OCI-LY7 (cell line): ENCODE measurements around the gene TXN. TPM values are rescaled to one million over a fixed set of nuclear protein-coding genes. Genes with fewer than 3 reads are reported as not detected.
"Not testable (repeated sequence)": the region's sequence is repeated elsewhere in the genome, so short reads cannot be mapped to it uniquely, and the experiment has no call there.

Experiments
- BruUV-seq: library from RNA; stranded (reverse); fragments of 400-500 nt; replicated peaks from 2 replicates; lab custom pipeline; 2021; lab: Mats Ljungman, UMichigan
- CTCF ChIA-PET: fragments of 300-600 bp; sonication (Branson Sonifier 250); formaldehyde crosslinking; loops from one replicate; lab custom pipeline; 2022; ENCODE audit warnings: antibody characterized with exemption; ENCODE audit not compliant: unreplicated experiment; lab: Charles Lee
- POLR2A ChIA-PET: fragments of 300-600 bp; sonication (Branson Sonifier 250); formaldehyde crosslinking; loops from one replicate; lab custom pipeline; 2022; ENCODE audit warnings: antibody characterized with exemption; lab: Charles Lee
- DNase-seq: peaks from one replicate; pipeline ENCODE4 v3.0.0-alpha.2; 2015; ENCODE audit warnings: low spot score
- H2AFZ ChIP-seq: fragments of 200-600 bp; sonication (generic), shearing (Covaris generic); 2 replicates; pipeline ENCODE4 v1.6.1; 2014; ENCODE audit warnings: mild to moderate bottlenecking, antibody characterized with exemption, low read length, moderate library complexity
- H3K27ac ChIP-seq: fragments of 200-600 bp; sonication (generic); 2 replicates; pipeline ENCODE4 v1.5.1; 2014; ENCODE audit warnings: mixed run types, low read depth, mild to moderate bottlenecking, moderate library complexity, low read length, inconsistent platforms; ENCODE audit not compliant: poor library complexity, severe bottlenecking
- H3K36me3 ChIP-seq: fragments of 200-600 bp; sonication (generic); 2 replicates; pipeline ENCODE4 v1.6.1; 2014; ENCODE audit warnings: mild to moderate bottlenecking, antibody characterized with exemption, low read length, moderate library complexity, mixed read lengths; ENCODE audit not compliant: insufficient read depth
- H3K4me1 ChIP-seq: fragments of 200-600 bp; sonication (generic); 2 replicates; pipeline ENCODE4 v1.5.1; 2014; ENCODE audit warnings: mild to moderate bottlenecking, low read length; ENCODE audit not compliant: insufficient read depth, poor library complexity, severe bottlenecking
- H3K4me2 ChIP-seq: fragments of 200-600 bp; sonication (generic); 2 replicates; pipeline ENCODE4 v1.6.1; 2014; ENCODE audit warnings: mild to moderate bottlenecking, low read length
- H3K4me3 ChIP-seq: fragments of 200-600 bp; sonication (generic); 2 replicates; pipeline ENCODE4 v1.5.1; 2014; ENCODE audit warnings: mild to moderate bottlenecking, low read depth, low read length; ENCODE audit not compliant: poor library complexity, severe bottlenecking
- H3K79me2 ChIP-seq: fragments of 200-600 bp; sonication (generic); 2 replicates; pipeline ENCODE4 v1.6.1; 2016; ENCODE audit warnings: low read depth, mild to moderate bottlenecking, low read length, moderate library complexity, mixed read lengths; ENCODE audit not compliant: insufficient read depth
- H3K9me2 ChIP-seq: fragments of 200-600 bp; sonication (generic); 2 replicates; pipeline ENCODE4 v1.6.1; 2016; ENCODE audit warnings: mild to moderate bottlenecking, low read length, mixed read lengths; ENCODE audit not compliant: insufficient read depth
- H3K9me3 ChIP-seq: fragments of 200-600 bp; sonication (generic); 2 replicates; pipeline ENCODE4 v1.6.1; 2014; ENCODE audit warnings: mild to moderate bottlenecking, mixed run types, low read length, mixed read lengths
- H4K20me1 ChIP-seq: fragments of 200-600 bp; sonication (generic); 2 replicates; pipeline ENCODE4 v1.6.1; 2014; ENCODE audit warnings: mild to moderate bottlenecking, antibody characterized with exemption, low read length, moderate library complexity, mixed read lengths; ENCODE audit not compliant: insufficient read depth
- CTCF ChIP-seq: fragments of 200-600 bp; sonication (generic); conservative IDR thresholded peaks from 2 replicates; pipeline ENCODE4 v1.5.1; 2014; ENCODE audit warnings: mild to moderate bottlenecking, antibody characterized with exemption, low read length, moderate library complexity, mixed read lengths
- EZH2phosphoT487 ChIP-seq: fragments of 200-600 bp; sonication (generic); IDR thresholded peaks from 2 replicates; pipeline ENCODE4 v1.6.1; 2018; ENCODE audit warnings: low read depth, borderline replicate concordance, mild to moderate bottlenecking, mixed run types, antibody characterized with exemption, low read length, moderate library complexity, mixed read lengths
- intact Hi-C: fragments of 100-400 bp; cut with micrococcal nuclease; formaldehyde crosslinking; loops from one replicate; pipeline ENCODE4 v1.10.0; 2022; ENCODE audit not compliant: unreplicated experiment
- total RNA-seq, 2 experiments: library from RNA; depleted of rRNA in 1 of 2; stranded (reverse); fragments of >200 nt in 1 of 2; shearing (Covaris generic) in 1 of 2; gene quantifications; 2 replicates each; pipeline ENCODE4 v1.2.3, GENCODE V29; 2014 to 2022

TXN gene
- total RNA-seq, 2 experiments from 2014 or later = 120 to 165 TPM

- peaks cover 61% of the 10 kb centered on the region for H3K79me2 ChIP-seq
- ChIA-PET POLR2A (no interaction called here), CTCF (no interaction called here)
- intact Hi-C loops = no loop called here
- no peak overlapping the region for H2AFZ ChIP-seq
- H3K36me3 ChIP-seq = peaks cover 24% of the 10 kb centered on the region
- BruUV-seq = no TSS peak
- peaks cover 23% of the 10 kb centered on the region for H4K20me1 ChIP-seq
- H3K4me2 ChIP-seq = peak overlapping the region; percentile 87
- TF ChIP-seq EZH2phosphoT487 = no peak
- TF ChIP-seq CTCF = no peak
- peaks cover 26% of the 10 kb centered on the region for H3K4me1 ChIP-seq
- H3K9me3 ChIP-seq = no peaks in the 10 kb centered on the region
- no peak for DNase-seq
- H3K4me3 ChIP-seq = peak overlapping the region; percentile 92
- no peaks in the 10 kb centered on the region for H3K9me2 ChIP-seq
- H3K27ac ChIP-seq = no peak overlapping the region
These were observed 1.8 kb downstream of the TXN start for GRCh38 chr9:110254500-110254899.

GRCh38 chr9:110252509-110253139 lies 3.7 kb downstream of the TXN start:
- H3K4me2 ChIP-seq = 0 out of 2 replicates have a peak overlapping the region, but pooled peaks have one; percentile 87
- CTCF ChIA-PET = interaction anchor here (0.6 kb wide), 1 partner anchor 1928 kb away, joined by 3 read pairs; no protein-coding TSS in a partner anchor
- H2AFZ ChIP-seq = no peak overlapping the region
- TF ChIP-seq EZH2phosphoT487 (no peak), CTCF (no peak)
- no peak overlapping the region for H3K27ac ChIP-seq
- no peaks in the 10 kb centered on the region for H3K9me2 ChIP-seq
- H3K4me1 ChIP-seq = peaks cover 22% of the 10 kb centered on the region
- H3K9me3 ChIP-seq = no peaks in the 10 kb centered on the region
- DNase-seq = no peak
- POLR2A ChIA-PET = no interaction called here
- H3K79me2 ChIP-seq = peaks cover 61% of the 10 kb centered on the region
- intact Hi-C loops = no loop called here
- peaks cover 23% of the 10 kb centered on the region for H4K20me1 ChIP-seq
- no peak overlapping the region for H3K4me3 ChIP-seq
- H3K36me3 ChIP-seq = peaks cover 40% of the 10 kb centered on the region
- no TSS peak for BruUV-seq

GRCh38 chr9:110251770-110252169 lies 4.5 kb downstream of the TXN start:
- H3K27ac ChIP-seq, H3K4me3 ChIP-seq, BruUV-seq, H3K9me3 ChIP-seq, H3K9me2 ChIP-seq, intact Hi-C loops, H3K4me2 ChIP-seq, H2AFZ ChIP-seq, DNase-seq: not testable (repeated sequence)
- ChIA-PET CTCF (interaction anchor here (0.6 kb wide), 1 partner anchor 1929 kb away, joined by 3 read pairs; no protein-coding TSS in a partner anchor), POLR2A (interaction anchor here (0.8 to 1.4 kb wide), 2 partner anchors 22 to 34 kb away, joined by 3 read pairs; no protein-coding TSS in a partner anchor)
- H3K36me3 ChIP-seq = peaks cover 46% of the 10 kb centered on the region
- peaks cover 14% of the 10 kb centered on the region for H3K4me1 ChIP-seq
- H4K20me1 ChIP-seq = peaks cover 23% of the 10 kb centered on the region
- peaks cover 61% of the 10 kb centered on the region for H3K79me2 ChIP-seq
